ENCODE results near the gene EGF.

EGF gene

GRCh38 chr4:109921384-109921808, 8.7 kb downstream of the EGF start:
- no peak overlapping the region for H3K4me2 ChIP-seq (ENCODE audit: low read depth, low read length, poor library complexity, severe bottlenecking)
- no peak overlapping the region for H2AFZ ChIP-seq (ENCODE audit: low read depth, low read length, severe bottlenecking)
- no peaks in the 10 kb centered on the region for H3K9me3 ChIP-seq (ENCODE audit: insufficient read depth, low read length)
- H3K36me3 ChIP-seq (ENCODE audit: low read length) = no peaks in the 10 kb centered on the region
- TF ChIP-seq, protein P1, sequence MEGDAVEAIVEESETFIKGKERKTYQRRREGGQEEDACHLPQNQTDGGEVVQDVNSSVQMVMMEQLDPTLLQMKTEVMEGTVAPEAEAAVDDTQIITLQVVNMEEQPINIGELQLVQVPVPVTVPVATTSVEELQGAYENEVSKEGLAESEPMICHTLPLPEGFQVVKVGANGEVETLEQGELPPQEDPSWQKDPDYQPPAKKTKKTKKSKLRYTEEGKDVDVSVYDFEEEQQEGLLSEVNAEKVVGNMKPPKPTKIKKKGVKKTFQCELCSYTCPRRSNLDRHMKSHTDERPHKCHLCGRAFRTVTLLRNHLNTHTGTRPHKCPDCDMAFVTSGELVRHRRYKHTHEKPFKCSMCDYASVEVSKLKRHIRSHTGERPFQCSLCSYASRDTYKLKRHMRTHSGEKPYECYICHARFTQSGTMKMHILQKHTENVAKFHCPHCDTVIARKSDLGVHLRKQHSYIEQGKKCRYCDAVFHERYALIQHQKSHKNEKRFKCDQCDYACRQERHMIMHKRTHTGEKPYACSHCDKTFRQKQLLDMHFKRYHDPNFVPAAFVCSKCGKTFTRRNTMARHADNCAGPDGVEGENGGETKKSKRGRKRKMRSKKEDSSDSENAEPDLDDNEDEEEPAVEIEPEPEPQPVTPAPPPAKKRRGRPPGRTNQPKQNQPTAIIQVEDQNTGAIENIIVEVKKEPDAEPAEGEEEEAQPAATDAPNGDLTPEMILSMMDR (IDR thresholded peaks at IDR 0.05; ENCODE audit: insufficient read depth, low read length, poor library complexity, severe bottlenecking) = no peak
- no peak for TF ChIP-seq EZH2phosphoT487 (conservative IDR thresholded peaks at IDR 0.05; ENCODE audit: low read length)
- no peaks in the 10 kb centered on the region for H3F3A ChIP-seq (ENCODE audit: insufficient read depth)
- no peaks in the 10 kb centered on the region for H3K79me2 ChIP-seq (ENCODE audit: insufficient read depth, low read length)
- H3K27ac ChIP-seq (ENCODE audit: low read depth, low read length) = no peak overlapping the region
- no peaks in the 10 kb centered on the region for H4K20me1 ChIP-seq (ENCODE audit: low read depth, low read length)
- no peaks in the 10 kb centered on the region for H3K27me3 ChIP-seq (ENCODE audit: low read length)
- no peak overlapping the region for H3K9ac ChIP-seq (ENCODE audit: low read length)
- H3K9me2 ChIP-seq (replicated peaks; ENCODE audit: insufficient read depth, low read length) = no peaks in the 10 kb centered on the region
- H3K4me3 ChIP-seq (ENCODE audit: insufficient read depth, low read length, poor library complexity, severe bottlenecking) = no peak overlapping the region

- Histone ChIP-seq H3K27me3 (ENCODE audit: low read length) (no peaks in the 10 kb centered on the region), H3F3A (ENCODE audit: insufficient read depth) (no peaks in the 10 kb centered on the region), H3K36me3 (ENCODE audit: low read length) (no peaks in the 10 kb centered on the region), H3K4me3 (ENCODE audit: insufficient read depth, low read length, poor library complexity, severe bottlenecking) (no peak overlapping the region), H2AFZ (ENCODE audit: low read depth, low read length, severe bottlenecking) (no peak overlapping the region), H3K9me2 (replicated peaks; ENCODE audit: insufficient read depth, low read length) (no peaks in the 10 kb centered on the region), H4K20me1 (ENCODE audit: low read depth, low read length) (no peaks in the 10 kb centered on the region), H3K9ac (ENCODE audit: low read length) (no peak overlapping the region), H3K4me2 (ENCODE audit: low read depth, low read length, poor library complexity, severe bottlenecking) (no peak overlapping the region), H3K79me2 (ENCODE audit: insufficient read depth, low read length) (no peaks in the 10 kb centered on the region), H3K9me3 (ENCODE audit: insufficient read depth, low read length) (no peaks in the 10 kb centered on the region), H3K27ac (ENCODE audit: low read depth, low read length) (no peak overlapping the region)
- no peak for TF ChIP-seq EZH2phosphoT487 (conservative IDR thresholded peaks at IDR 0.05; ENCODE audit: low read length)
- TF ChIP-seq, protein P1 (IDR thresholded peaks at IDR 0.05; ENCODE audit: insufficient read depth, low read length, poor library complexity, severe bottlenecking) = no peak
These were observed 12.7 kb downstream of the EGF start for GRCh38 chr4:109925396-109925795.

- Histone ChIP-seq H3K27ac (ENCODE audit: low read depth, low read length) (no peak overlapping the region), H3K9me2 (replicated peaks; ENCODE audit: insufficient read depth, low read length) (no peaks in the 10 kb centered on the region), H3K36me3 (ENCODE audit: low read length) (no peaks in the 10 kb centered on the region), H3K4me2 (ENCODE audit: low read depth, low read length, poor library complexity, severe bottlenecking) (no peak overlapping the region), H2AFZ (ENCODE audit: low read depth, low read length, severe bottlenecking) (no peak overlapping the region), H3K9me3 (ENCODE audit: insufficient read depth, low read length) (no peaks in the 10 kb centered on the region), H3K4me3 (ENCODE audit: insufficient read depth, low read length, poor library complexity, severe bottlenecking) (no peak overlapping the region), H3K79me2 (ENCODE audit: insufficient read depth, low read length) (no peaks in the 10 kb centered on the region), H3K27me3 (ENCODE audit: low read length) (no peaks in the 10 kb centered on the region), H4K20me1 (ENCODE audit: low read depth, low read length) (no peaks in the 10 kb centered on the region), H3K9ac (ENCODE audit: low read length) (no peak overlapping the region), H3F3A (ENCODE audit: insufficient read depth) (no peaks in the 10 kb centered on the region)
- TF ChIP-seq, protein P1 (IDR thresholded peaks at IDR 0.05; ENCODE audit: insufficient read depth, low read length, poor library complexity, severe bottlenecking) = no peak
- no peak for TF ChIP-seq EZH2phosphoT487 (conservative IDR thresholded peaks at IDR 0.05; ENCODE audit: low read length)
These were observed 15.8 kb downstream of the EGF start for GRCh38 chr4:109928327-109929045.

All from SU-DHL-6 (cell line).